ENCODE results near the gene NCKAP1.

DNA sequence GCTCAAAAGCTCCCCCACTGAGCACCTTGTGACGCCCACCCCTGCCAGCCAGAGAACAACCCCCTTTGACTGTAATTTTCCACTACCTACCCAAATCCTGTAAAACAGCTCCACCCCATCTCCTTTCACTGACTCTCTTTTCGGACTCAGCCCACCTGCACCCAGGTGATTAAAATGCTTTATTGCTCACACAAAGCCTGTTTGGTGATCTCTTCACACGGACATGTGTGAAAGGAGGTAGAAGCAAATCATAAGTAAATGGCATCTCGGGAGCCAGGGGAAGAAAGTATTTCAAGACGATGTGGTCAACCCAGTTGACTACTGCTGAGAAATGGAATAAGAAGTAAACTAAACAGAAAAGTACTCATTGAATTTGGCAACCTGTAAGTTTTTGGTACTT, 11.2 kb upstream of the NCKAP1 start:
- no peak for TF ChIP-seq GATA2 (IDR thresholded peaks at IDR 0.05; ENCODE audit: low read depth, low read length)
- TF ChIP-seq GATA3 (IDR thresholded peaks at IDR 0.05; ENCODE audit: low read depth, low read length), result no peak

All from SH-SY5Y (cell line).